A673 (cell line): ENCODE measurements around the gene MDFIC. TPM values are rescaled to one million over a fixed set of nuclear protein-coding genes. Genes with fewer than 3 reads are reported as not detected.

Experiments used
- BruUV-seq: library from RNA; stranded (reverse); fragments of 400-500 nt; replicated peaks from 2 replicates; lab custom pipeline; 2021; lab: Mats Ljungman, UMichigan
- CTCF ChIA-PET: fragments of 300-600 bp; sonication (Branson Sonifier 250); formaldehyde crosslinking; loops from one replicate; lab custom pipeline; 2022; ENCODE audit warnings: antibody characterized with exemption; lab: Charles Lee
- POLR2A ChIA-PET: fragments of 300-600 bp; sonication (Branson Sonifier 250); formaldehyde crosslinking; loops from one replicate; lab custom pipeline; 2022; ENCODE audit warnings: antibody characterized with exemption; ENCODE audit not compliant: low non-redundant PET; lab: Charles Lee
- DNase-seq: peaks from one replicate; pipeline ENCODE4 v3.0.0-alpha.2; 2015; ENCODE audit warnings: low spot score
- H3K27ac ChIP-seq: fragments of 200-600 bp; sonication (generic); 2 replicates; pipeline ENCODE4 v1.5.1; 2016; ENCODE audit warnings: mixed run types, low read depth, mild to moderate bottlenecking, mixed read lengths, antibody characterized with exemption, low read length; ENCODE audit not compliant: poor library complexity, severe bottlenecking
- H3K27me3 ChIP-seq: fragments of 200-600 bp; sonication (generic); replicated peaks from 2 replicates; pipeline ENCODE4 v1.6.1; 2017; ENCODE audit warnings: mixed run types, low read depth, mild to moderate bottlenecking, mixed read lengths, antibody characterized with exemption, low read length; ENCODE audit not compliant: insufficient read depth, poor library complexity
- H3K36me3 ChIP-seq: fragments of 200-600 bp; sonication (generic); 2 replicates; pipeline ENCODE4 v1.6.1; 2016; ENCODE audit warnings: mixed run types, mild to moderate bottlenecking, mixed read lengths, antibody characterized with exemption, low read length; ENCODE audit not compliant: insufficient read depth, poor library complexity, severe bottlenecking
- H3K4me1 ChIP-seq: fragments of 200-600 bp; sonication (generic); 2 replicates; pipeline ENCODE4 v1.6.1; 2017; ENCODE audit warnings: mixed run types, mild to moderate bottlenecking, mixed read lengths, antibody characterized with exemption, low read length; ENCODE audit not compliant: insufficient read depth, poor library complexity, severe bottlenecking
- H3K4me3 ChIP-seq: fragments of 200-600 bp; sonication (generic); 2 replicates; pipeline ENCODE4 v1.5.1; 2016; ENCODE audit warnings: low read depth, mixed run types, mild to moderate bottlenecking, mixed read lengths, low read length; ENCODE audit not compliant: poor library complexity, severe bottlenecking
- H3K9me3 ChIP-seq: fragments of 200-600 bp; sonication (generic); 2 replicates; pipeline ENCODE4 v1.6.1; 2016; ENCODE audit warnings: mixed run types, low read depth, mild to moderate bottlenecking, mixed read lengths, antibody characterized with exemption, low read length; ENCODE audit not compliant: poor library complexity, severe bottlenecking
- CTCF ChIP-seq: fragments of 300-800, 200-600 bp; sonication (generic); conservative IDR thresholded peaks from 2 replicates; pipeline ENCODE4 v1.5.1; 2017; ENCODE audit warnings: low read depth, mild to moderate bottlenecking, antibody characterized with exemption, low read length, moderate library complexity, mixed read lengths
- EZH2 ChIP-seq: fragments of 200-600 bp; sonication (generic); IDR thresholded peaks from 2 replicates; pipeline ENCODE4 v1.6.1; 2017; ENCODE audit warnings: borderline replicate concordance, low read depth, mild to moderate bottlenecking, mixed read lengths, antibody characterized with exemption, low read length; ENCODE audit not compliant: poor library complexity, severe bottlenecking
- intact Hi-C: fragments of 100-400 bp; cut with micrococcal nuclease; formaldehyde crosslinking; loops from one replicate; pipeline ENCODE4 v1.10.0; 2022; ENCODE audit not compliant: unreplicated experiment
- total RNA-seq: library from RNA; stranded (reverse); gene quantifications from 2 replicates; pipeline ENCODE4 v1.2.3, GENCODE V29; 2021

MDFIC gene
- total RNA-seq, 1 experiment from 2014 or later: 32.6 TPM

DNA sequence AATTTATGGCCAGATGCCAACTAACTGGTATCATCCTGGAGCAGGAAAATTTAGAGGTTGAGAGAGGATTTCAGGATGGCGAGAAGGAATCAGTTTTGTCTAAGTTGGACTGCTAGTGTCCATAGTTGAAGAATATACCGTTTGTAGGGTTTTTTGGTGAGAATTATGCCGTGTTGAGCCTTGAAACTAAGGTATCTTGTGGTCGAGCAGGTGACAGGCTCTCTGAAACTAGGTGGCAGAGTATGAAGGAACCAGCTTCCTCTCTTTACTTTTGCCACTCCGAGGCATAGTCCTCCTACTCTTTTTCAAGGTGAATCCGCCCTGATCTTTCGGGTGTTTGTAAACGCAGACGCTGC lies 9.7 kb downstream of the MDFIC start:
- no peak for DNase-seq
- TF ChIP-seq EZH2 (no peak), CTCF (no peak)
- Histone ChIP-seq H3K27ac (peak overlapping the region; percentile 70), H3K9me3 (no peaks in the 10 kb centered on the region), H3K4me3 (no peak overlapping the region), H3K36me3 (no peaks in the 10 kb centered on the region), H3K4me1 (peaks cover 61% of the 10 kb centered on the region), H3K27me3 (no peaks in the 10 kb centered on the region)
- ChIA-PET CTCF (no interaction called here), POLR2A (no interaction called here)
- no TSS peak for BruUV-seq
- intact Hi-C loops: loop anchor here (5.0 kb wide), 1 partner anchor 191 kb away; no protein-coding TSS in a partner anchor

DNA sequence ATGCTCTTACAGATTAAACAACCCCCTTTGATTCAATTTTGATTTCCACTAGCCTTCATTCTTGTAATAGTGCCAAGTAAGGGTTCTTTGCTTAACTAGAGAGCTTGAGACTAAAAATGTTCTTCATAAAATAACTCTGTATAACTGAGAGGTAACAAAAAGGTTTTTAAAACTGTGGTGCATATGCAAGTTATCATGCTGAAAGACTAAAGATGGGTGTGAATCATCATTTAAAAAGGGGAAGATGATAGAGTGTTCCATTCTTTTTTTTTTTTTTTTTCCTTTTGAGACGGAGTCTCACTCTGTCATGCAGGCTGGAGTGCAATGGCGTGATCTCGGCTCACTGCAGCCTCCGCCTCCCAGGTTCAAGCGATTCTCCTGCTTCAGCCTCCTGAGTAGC lies 11.1 kb downstream of the MDFIC start:
- Histone ChIP-seq H3K4me1 (peaks cover 49% of the 10 kb centered on the region), H3K4me3 (no peak overlapping the region), H3K36me3 (no peaks in the 10 kb centered on the region), H3K27me3 (no peaks in the 10 kb centered on the region), H3K9me3 (no peaks in the 10 kb centered on the region), H3K27ac (no peak overlapping the region)
- ChIA-PET POLR2A (no interaction called here), CTCF (no interaction called here)
- intact Hi-C loops: loop anchor here (5.0 kb wide), 1 partner anchor 189 kb away; no protein-coding TSS in a partner anchor
- DNase-seq: no peak
- TF ChIP-seq EZH2: no peak
- no peak for TF ChIP-seq CTCF
- no TSS peak for BruUV-seq

DNA sequence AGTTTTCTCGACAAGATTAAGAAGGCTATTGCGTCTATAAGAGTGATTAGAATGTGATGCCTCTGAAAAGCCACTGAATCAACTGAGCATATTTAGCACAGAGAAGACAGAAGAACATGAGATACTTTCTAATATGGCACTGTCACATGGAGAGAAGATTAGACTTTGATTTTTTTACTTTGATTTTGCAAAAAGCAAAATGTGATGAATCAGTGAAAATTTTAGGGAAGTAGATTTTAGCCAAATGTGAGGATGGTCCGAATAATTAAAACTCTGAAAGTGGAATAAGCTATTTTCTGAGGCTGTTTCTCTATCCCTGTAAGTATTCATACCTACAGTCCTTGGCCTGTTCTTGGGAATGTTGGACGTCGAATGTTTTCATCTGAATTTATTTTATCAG lies 11.8 kb downstream of the MDFIC start:
- Histone ChIP-seq H3K27ac (no peak overlapping the region), H3K4me1 (peaks cover 43% of the 10 kb centered on the region), H3K9me3 (no peaks in the 10 kb centered on the region), H3K4me3 (no peak overlapping the region), H3K27me3 (no peaks in the 10 kb centered on the region), H3K36me3 (no peaks in the 10 kb centered on the region)
- ChIA-PET CTCF (no interaction called here), POLR2A (no interaction called here)
- DNase-seq: no peak
- intact Hi-C loops: loop anchor here (5.0 kb wide), 1 partner anchor 189 kb away; no protein-coding TSS in a partner anchor
- TF ChIP-seq CTCF (no peak), EZH2 (no peak)
- BruUV-seq: no TSS peak
